MM.1S (cell line): ENCODE results near the gene ZNF469.

Experiments
- DNase-seq: peaks from one replicate; pipeline ENCODE4 v3.0.0-alpha.2; 2015
- H2AFZ ChIP-seq: fragments of 300-600 bp; sonication (generic); 2 replicates; pipeline ENCODE4 v1.6.0; 2016; ENCODE audit warnings: antibody characterized with exemption, low read length
- H3F3A ChIP-seq: fragments of 300-600 bp; sonication (generic); 2 replicates; pipeline ENCODE4 v1.6.1; 2016; ENCODE audit warnings: mild to moderate bottlenecking, antibody characterized with exemption, low read length, moderate library complexity, mixed read lengths; ENCODE audit not compliant: insufficient read depth
- H3K27ac ChIP-seq: fragments of 300-600 bp; sonication (generic); 2 replicates; pipeline ENCODE4 v1.5.1; 2016; ENCODE audit warnings: mild to moderate bottlenecking, low read length
- H3K27me3 ChIP-seq: fragments of 300-600 bp; sonication (generic); replicated peaks from 2 replicates; pipeline ENCODE4 v1.6.0; 2016; ENCODE audit warnings: low read length; ENCODE audit not compliant: insufficient read depth
- H3K36me3 ChIP-seq: fragments of 300-600 bp; sonication (generic); replicated peaks from 2 replicates; pipeline ENCODE4 v1.6.1; 2016; ENCODE audit warnings: mild to moderate bottlenecking, low read length, mixed read lengths; ENCODE audit not compliant: insufficient read depth
- H3K4me1 ChIP-seq: fragments of 300-600 bp; sonication (generic); 2 replicates; pipeline ENCODE4 v1.6.1; 2016; ENCODE audit warnings: low read length, mixed read lengths
- H3K4me2 ChIP-seq: fragments of 300-600 bp; sonication (generic); 2 replicates; pipeline ENCODE4 v1.6.0; 2016; ENCODE audit warnings: low read depth, low read length
- H3K4me3 ChIP-seq: fragments of 300-600 bp; sonication (generic); 2 replicates; pipeline ENCODE4 v1.5.1; 2016; ENCODE audit warnings: low read length, mixed read lengths
- H3K79me2 ChIP-seq: fragments of 300-600 bp; sonication (generic); 2 replicates; pipeline ENCODE4 v1.6.1; 2016; ENCODE audit warnings: mixed run types, low read length, mixed read lengths
- H3K9ac ChIP-seq: fragments of 300-600 bp; sonication (generic); 2 replicates; pipeline ENCODE4 v1.6.1; 2016; ENCODE audit warnings: low read length, mixed read lengths
- H3K9me2 ChIP-seq: fragments of 300-600 bp; sonication (generic); replicated peaks from 2 replicates; pipeline ENCODE4 v1.6.1; 2016; ENCODE audit warnings: mild to moderate bottlenecking, low read length, mixed read lengths; ENCODE audit not compliant: insufficient read depth
- H3K9me3 ChIP-seq: fragments of 300-600 bp; sonication (generic); replicated peaks from 2 replicates; pipeline ENCODE4 v1.6.1; 2016; ENCODE audit warnings: mild to moderate bottlenecking, low read length, mixed read lengths; ENCODE audit not compliant: insufficient read depth
- H4K20me1 ChIP-seq: fragments of 300-600 bp; sonication (generic); 2 replicates; pipeline ENCODE4 v1.6.1; 2016; ENCODE audit warnings: mild to moderate bottlenecking, low read length, moderate library complexity, mixed read lengths; ENCODE audit not compliant: insufficient read depth
- CTCF ChIP-seq: fragments of 300-600 bp; sonication (generic); IDR thresholded peaks from 2 replicates; pipeline ENCODE4 v1.5.1; 2016; ENCODE audit warnings: antibody characterized with exemption, low read length, mixed read lengths
- EZH2 ChIP-seq: fragments of 300-600 bp; sonication (generic); optimal IDR thresholded peaks from 2 replicates; pipeline ENCODE3; 2017; ENCODE audit warnings: low read depth, mild to moderate bottlenecking, antibody characterized with exemption, low read length, mixed read lengths
- EZH2phosphoT487 ChIP-seq: fragments of 300-600 bp; sonication (generic); IDR thresholded peaks from 2 replicates; pipeline ENCODE4 v1.6.1; 2018; ENCODE audit warnings: antibody characterized with exemption, low read length

The ZNF469 gene

DNA sequence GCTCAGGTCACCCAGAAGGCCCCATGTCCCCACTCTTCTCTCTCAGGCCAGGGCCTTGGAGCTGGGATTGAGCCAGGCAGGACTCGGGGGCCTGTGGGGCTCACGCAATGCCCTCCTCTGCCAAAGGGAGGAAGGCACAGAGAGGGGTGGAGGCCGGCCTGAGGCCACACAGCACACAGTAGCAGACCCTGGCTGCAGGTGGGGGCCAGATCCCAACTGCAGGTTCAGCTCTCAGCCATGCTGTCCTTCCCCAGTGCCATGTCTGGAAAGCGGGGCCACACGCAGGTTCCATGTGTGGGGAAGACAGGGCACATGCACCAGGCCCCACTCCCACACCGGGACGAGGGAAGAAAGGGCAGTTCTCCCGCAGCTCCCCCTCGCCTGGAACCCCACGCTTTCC is 37.0 kb downstream of the ZNF469 start:
- TF ChIP-seq EZH2 (no peak), CTCF (no peak), EZH2phosphoT487 (no peak)
- Histone ChIP-seq H3F3A (no peaks in the 10 kb centered on the region), H3K9ac (no peak overlapping the region), H3K4me3 (no peak overlapping the region), H3K27ac (no peak overlapping the region), H3K36me3 (no peaks in the 10 kb centered on the region), H3K79me2 (no peaks in the 10 kb centered on the region), H2AFZ (no peak overlapping the region), H3K9me3 (no peaks in the 10 kb centered on the region), H4K20me1 (no peaks in the 10 kb centered on the region), H3K4me2 (no peak overlapping the region), H3K9me2 (no peaks in the 10 kb centered on the region), H3K27me3 (peaks cover 57% of the 10 kb centered on the region), H3K4me1 (no peaks in the 10 kb centered on the region)
- no peak for DNase-seq

DNA sequence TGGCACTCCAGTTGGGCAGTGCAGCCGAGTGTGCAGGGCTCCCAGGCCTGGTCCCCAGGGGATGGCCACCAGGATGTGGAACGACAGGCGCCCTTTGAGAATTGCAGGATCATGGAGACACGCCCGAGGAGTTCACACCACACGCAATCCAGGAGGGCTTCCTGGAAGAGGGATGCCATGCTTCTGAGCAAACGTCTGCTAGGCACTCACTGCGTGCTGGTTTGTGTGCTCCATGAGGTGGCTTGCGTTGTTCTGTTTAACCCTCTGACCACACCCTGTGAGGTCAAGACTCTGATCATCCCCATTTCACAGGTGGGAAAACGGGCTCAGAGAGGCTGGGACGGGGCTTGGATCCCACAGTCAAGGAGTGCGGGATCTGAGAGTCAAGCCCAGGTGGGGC is 37.7 kb downstream of the ZNF469 start:
- Histone ChIP-seq H3K9me2 (no peaks in the 10 kb centered on the region), H3K9ac (no peak overlapping the region), H3F3A (no peaks in the 10 kb centered on the region), H3K36me3 (no peaks in the 10 kb centered on the region), H3K79me2 (no peaks in the 10 kb centered on the region), H3K4me2 (no peak overlapping the region), H3K4me1 (no peaks in the 10 kb centered on the region), H3K9me3 (no peaks in the 10 kb centered on the region), H2AFZ (no peak overlapping the region), H3K27me3 (peaks cover 53% of the 10 kb centered on the region), H3K4me3 (no peak overlapping the region), H3K27ac (no peak overlapping the region), H4K20me1 (no peaks in the 10 kb centered on the region)
- no peak for TF ChIP-seq EZH2phosphoT487
- TF ChIP-seq CTCF: no peak
- no peak for DNase-seq

DNA sequence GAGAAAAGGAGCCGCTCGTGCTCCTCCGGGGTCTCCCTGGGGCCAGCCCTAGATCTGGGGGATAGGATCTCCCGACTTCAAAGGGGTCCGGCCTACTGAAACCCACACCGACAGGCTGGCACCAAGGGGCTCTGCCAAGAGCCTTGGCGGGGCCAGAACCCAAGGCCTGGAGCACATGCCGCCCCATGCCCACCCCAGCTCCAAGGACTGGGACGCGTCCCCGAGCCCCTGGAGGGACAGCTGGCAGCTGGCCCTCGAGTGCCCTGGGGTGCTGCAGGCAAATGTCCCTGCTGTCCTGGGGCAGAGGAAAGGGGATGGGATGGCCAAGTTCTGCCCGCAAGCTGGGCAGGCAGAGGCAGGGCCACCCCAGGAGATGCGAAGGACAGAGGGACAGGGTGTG is 38.5 kb downstream of the ZNF469 start:
- Histone ChIP-seq H3K27ac (no peak overlapping the region), H3K9me3 (no peaks in the 10 kb centered on the region), H3K4me3 (no peak overlapping the region), H3F3A (no peaks in the 10 kb centered on the region), H3K4me2 (no peak overlapping the region), H2AFZ (no peak overlapping the region), H3K79me2 (no peaks in the 10 kb centered on the region), H3K9ac (no peak overlapping the region), H4K20me1 (no peaks in the 10 kb centered on the region), H3K4me1 (no peaks in the 10 kb centered on the region), H3K36me3 (no peaks in the 10 kb centered on the region), H3K27me3 (peaks cover 51% of the 10 kb centered on the region), H3K9me2 (no peaks in the 10 kb centered on the region)
- TF ChIP-seq EZH2: no peak
- no peak for TF ChIP-seq EZH2phosphoT487
- TF ChIP-seq CTCF: no peak
- DNase-seq: no peak
